GM13977 (cell line): ENCODE results near the gene TMEM132C.

Source experiments
- DNase-seq: peaks from one replicate; pipeline ENCODE4 v3.0.0; 2012; ENCODE audit warnings: low spot score
- in situ Hi-C: fragments of 300-500 bp; cut with MboI; formaldehyde crosslinking; loops from one replicate; pipeline ENCODE4 v1.12.0; 2022; ENCODE audit warnings: low sequenced_read_pairs, low pct_unique_long_range_greater_than_20kb, mixed read lengths, inconsistent platforms; ENCODE audit not compliant: unreplicated experiment
- TF ChIP-seq, protein P1 (sequence below): IDR thresholded peaks from 2 replicates; pipeline ENCODE4 v1.5.1; 2012; ENCODE audit warnings: mild to moderate bottlenecking, control low read depth; ENCODE audit not compliant: insufficient read depth; ENCODE audit errors: extremely low read depth, missing control alignments

Gene TMEM132C

GRCh38 chr12:128694445-128694844, 427.5 kb downstream of the TMEM132C start:
- TF ChIP-seq, protein P1, sequence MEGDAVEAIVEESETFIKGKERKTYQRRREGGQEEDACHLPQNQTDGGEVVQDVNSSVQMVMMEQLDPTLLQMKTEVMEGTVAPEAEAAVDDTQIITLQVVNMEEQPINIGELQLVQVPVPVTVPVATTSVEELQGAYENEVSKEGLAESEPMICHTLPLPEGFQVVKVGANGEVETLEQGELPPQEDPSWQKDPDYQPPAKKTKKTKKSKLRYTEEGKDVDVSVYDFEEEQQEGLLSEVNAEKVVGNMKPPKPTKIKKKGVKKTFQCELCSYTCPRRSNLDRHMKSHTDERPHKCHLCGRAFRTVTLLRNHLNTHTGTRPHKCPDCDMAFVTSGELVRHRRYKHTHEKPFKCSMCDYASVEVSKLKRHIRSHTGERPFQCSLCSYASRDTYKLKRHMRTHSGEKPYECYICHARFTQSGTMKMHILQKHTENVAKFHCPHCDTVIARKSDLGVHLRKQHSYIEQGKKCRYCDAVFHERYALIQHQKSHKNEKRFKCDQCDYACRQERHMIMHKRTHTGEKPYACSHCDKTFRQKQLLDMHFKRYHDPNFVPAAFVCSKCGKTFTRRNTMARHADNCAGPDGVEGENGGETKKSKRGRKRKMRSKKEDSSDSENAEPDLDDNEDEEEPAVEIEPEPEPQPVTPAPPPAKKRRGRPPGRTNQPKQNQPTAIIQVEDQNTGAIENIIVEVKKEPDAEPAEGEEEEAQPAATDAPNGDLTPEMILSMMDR: no peak
- in situ Hi-C loops: no loop called here

GRCh38 chr12:128695697-128696096, 428.7 kb downstream of the TMEM132C start:
- in situ Hi-C loops: no loop called here
- TF ChIP-seq, protein P1: no peak
- no peak for DNase-seq

More at GRCh38 chr12:128694445-128694844, 427.5 kb downstream of the TMEM132C start:
- DNase-seq: no peak

- DNase-seq: no peak
- in situ Hi-C loops: no loop called here
- TF ChIP-seq, protein P1: no peak
Measured at GRCh38 chr12:128698301-128698972, 431.5 kb downstream of the TMEM132C start.

- no peak for DNase-seq
- TF ChIP-seq, protein P1: no peak
- in situ Hi-C loops: no loop called here
Measured at GRCh38 chr12:128699106-128699505, 432.1 kb downstream of the TMEM132C start.

DNA sequence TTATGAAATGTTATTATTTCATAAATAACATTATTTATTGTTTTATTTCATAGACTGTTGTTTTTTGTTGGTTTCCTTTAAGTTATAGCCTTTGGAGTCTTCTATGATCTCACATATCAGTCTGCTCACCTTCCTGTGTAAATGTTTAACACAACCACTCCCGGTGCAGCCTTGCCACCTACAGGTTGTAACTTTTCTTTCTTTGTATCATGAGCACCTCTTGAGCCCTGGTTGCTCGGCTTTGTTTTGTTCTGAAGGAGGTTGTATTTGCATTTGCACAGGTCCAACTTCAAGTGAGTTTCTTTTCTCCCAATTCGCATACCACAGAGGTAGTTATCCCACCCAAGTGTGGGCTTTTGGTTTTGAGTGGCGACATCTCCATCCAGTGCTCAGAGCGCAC, 435.4 kb downstream of the TMEM132C start:
- TF ChIP-seq, protein P1: no peak
- in situ Hi-C loops: no loop called here

GRCh38 chr12:128705140-128705539, 438.2 kb downstream of the TMEM132C start:
- TF ChIP-seq, protein P1: no peak
- in situ Hi-C loops: no loop called here
- DNase-seq: no peak

More for the DNA sequence above, 435.4 kb downstream of the TMEM132C start:
- no peak for DNase-seq
